ENCODE results near the gene TACO1.

- no peak for TF ChIP-seq CTCF (IDR thresholded peaks at IDR 0.05; ENCODE audit: insufficient read depth, low read depth, low read length)
- TF ChIP-seq EZH2 (IDR thresholded peaks at IDR 0.05; ENCODE audit: insufficient read depth, low read length): no peak
Measured at GRCh38 chr17:63641692-63642448, 41.2 kb downstream of the TACO1 start.

All from astrocyte (in vitro differentiated cells and primary cell).